Large intestine (tissue), 3 donors: Measurements from ENCODE around the gene PARVA. TPM values are rescaled to one million over a fixed set of nuclear protein-coding genes. Genes with fewer than 3 reads are reported as not detected.

Source experiments
- DNase-seq, 2 donors: peaks; one replicate each; pipeline versions ENCODE4 v3.0.0 to v3.0.0-alpha.2; 2013
- H3K27ac ChIP-seq: one replicate; pipeline ENCODE4 v1.5.1; 2013; ENCODE audit warnings: low read length
- H3K27me3 ChIP-seq: 2 replicates; pipeline ENCODE4 v1.6.1; 2013; ENCODE audit warnings: low read length; ENCODE audit not compliant: control insufficient read depth, insufficient read depth
- H3K36me3 ChIP-seq: 2 replicates; pipeline ENCODE4 v1.6.1; 2013; ENCODE audit warnings: low read length; ENCODE audit not compliant: control insufficient read depth, insufficient read depth
- H3K4me1 ChIP-seq: one replicate; pipeline ENCODE4 v1.6.1; 2013; ENCODE audit warnings: low read length; ENCODE audit not compliant: control insufficient read depth, insufficient read depth
- H3K4me3 ChIP-seq: one replicate; pipeline ENCODE4 v1.5.1; 2013; ENCODE audit warnings: low read length
- H3K9me3 ChIP-seq: one replicate; pipeline ENCODE4 v1.6.1; 2013; ENCODE audit warnings: mild to moderate bottlenecking, low read depth, low read length, moderate library complexity; ENCODE audit not compliant: control insufficient read depth
- WGBS: methylation state at CpG from one replicate; pipeline ENCODE4 v1.1.5; 2013; ENCODE audit warnings: low lambda C conversion rate; ENCODE audit not compliant: insufficient coverage; 5-methylcytosine and 5-hydroxymethylcytosine counted together
- polyA plus RNA-seq: library from polyadenylated mRNA; unstranded; fragments of 120-200 nt; gene quantifications from one replicate; pipeline ENCODE4 v1.2.1, GENCODE V29; 2013

Gene PARVA
- polyA plus RNA-seq, 1 donor, result 35.9 TPM

DNA sequence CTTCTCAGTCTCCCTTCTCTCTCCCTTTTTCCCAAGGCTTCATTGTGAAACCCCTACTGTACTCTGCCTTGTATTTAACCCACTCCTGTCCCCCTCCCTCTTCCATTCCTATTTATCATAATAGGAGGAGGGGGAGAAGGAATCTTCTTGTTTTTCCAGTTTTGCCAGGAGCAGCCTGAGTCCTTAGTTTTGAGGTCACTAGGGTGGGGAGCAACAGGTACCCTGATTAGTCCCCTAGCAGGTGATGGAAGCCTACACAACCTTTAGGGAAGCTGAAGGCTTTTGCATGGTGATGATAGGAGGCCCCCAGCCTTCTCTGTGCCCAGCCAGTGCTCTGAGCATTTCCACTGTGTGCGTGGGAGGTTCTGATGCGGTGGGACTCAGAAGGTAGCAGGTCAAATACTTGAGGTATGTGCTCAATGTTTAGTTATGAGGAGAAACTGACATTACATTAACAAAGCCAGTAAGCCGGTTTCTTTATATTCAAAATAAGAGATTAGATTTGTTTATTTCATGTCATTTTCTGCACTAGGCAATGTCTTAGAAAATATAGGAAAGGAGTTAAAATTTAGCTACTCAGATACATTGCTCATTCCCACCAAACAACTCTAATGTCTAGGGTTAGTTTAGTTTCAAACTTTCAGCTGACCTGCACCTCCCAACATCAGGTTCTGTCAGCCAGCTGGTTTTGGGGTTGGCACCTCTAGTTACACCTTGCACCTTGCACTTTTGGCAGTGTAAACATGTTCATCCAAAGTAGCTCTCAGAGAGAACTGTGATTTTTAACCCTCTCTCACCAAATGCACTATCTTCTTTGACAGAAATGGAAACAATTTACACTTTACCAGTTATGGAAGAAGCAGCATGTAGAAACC is 26.0 kb downstream of the PARVA start:
- Histone ChIP-seq H3K4me1 (no peaks in the 10 kb centered on the region), H3K9me3 (no peaks in the 10 kb centered on the region), H3K27ac (peak overlapping the region; percentile 17), H3K36me3 (no peaks in the 10 kb centered on the region), H3K27me3 (no peaks in the 10 kb centered on the region), H3K4me3 (no peak overlapping the region)
- no CpG with 5 or more reads among the region's 3 CpGs for WGBS
- no peak for DNase-seq

DNA sequence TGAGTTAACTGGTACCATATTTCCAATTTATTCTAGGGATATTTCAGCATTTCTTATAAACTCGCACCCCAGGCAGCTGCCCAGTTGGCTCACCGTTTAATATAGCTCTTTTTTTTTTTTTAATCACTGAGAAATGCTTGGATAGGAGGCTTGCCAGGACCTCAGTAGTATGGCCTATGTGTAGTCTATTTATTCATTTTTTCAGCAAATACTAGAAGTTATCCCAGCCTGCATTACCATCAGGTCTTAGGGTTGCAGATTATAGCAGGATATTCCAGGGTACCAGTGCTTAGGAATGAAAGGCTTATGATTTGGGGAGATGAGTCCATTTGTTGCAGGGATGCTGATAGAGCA is 26.6 kb downstream of the PARVA start:
- Histone ChIP-seq H3K27me3 (no peaks in the 10 kb centered on the region), H3K27ac (no peak overlapping the region), H3K9me3 (no peaks in the 10 kb centered on the region), H3K4me1 (no peaks in the 10 kb centered on the region), H3K4me3 (no peak overlapping the region), H3K36me3 (no peaks in the 10 kb centered on the region)
- 92% methylated on average over 2 of the region's 2 CpGs for WGBS
- no peak for DNase-seq

GRCh38 chr11:12404436-12404835 is 27.1 kb downstream of the PARVA start:
- no peak overlapping the region for H3K4me3 ChIP-seq
- WGBS, result no CpG with 5 or more reads among the region's 3 CpGs
- H3K27ac ChIP-seq, result no peak overlapping the region
- no peak for DNase-seq
- H3K9me3 ChIP-seq, result no peaks in the 10 kb centered on the region
- H3K36me3 ChIP-seq, result no peaks in the 10 kb centered on the region
- H3K4me1 ChIP-seq, result no peaks in the 10 kb centered on the region
- H3K27me3 ChIP-seq, result no peaks in the 10 kb centered on the region

DNA sequence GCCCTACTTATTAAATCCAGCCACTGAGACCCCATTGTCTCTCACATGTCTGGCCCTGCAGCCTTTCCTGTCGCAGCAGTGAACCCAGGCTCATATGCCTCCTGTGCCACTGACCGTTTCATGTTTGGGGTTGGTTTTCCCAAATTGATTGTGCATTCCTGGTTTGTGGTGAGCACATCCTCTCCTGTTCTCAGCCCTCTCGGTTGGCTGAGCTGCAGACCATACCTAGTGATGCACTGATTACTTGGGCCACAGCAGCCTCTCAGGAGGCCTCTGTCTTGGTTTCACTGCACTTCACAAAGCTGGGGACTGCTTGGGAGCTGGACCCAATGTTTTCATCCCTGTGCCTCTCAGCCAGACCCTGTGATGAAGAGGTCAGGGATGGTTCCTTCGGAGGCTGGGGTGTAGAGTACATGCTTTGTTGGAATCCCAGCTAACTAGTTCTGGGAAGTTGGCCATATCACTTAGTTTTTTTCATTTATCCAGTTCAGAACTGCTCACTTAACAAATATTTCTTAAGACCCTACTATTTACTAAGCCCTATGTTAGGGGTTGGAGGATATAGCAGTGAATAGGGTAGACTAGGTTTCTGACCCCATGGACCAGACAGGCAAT is 30.9 kb downstream of the PARVA start:
- no peak for DNase-seq
- Histone ChIP-seq H3K27ac (no peak overlapping the region), H3K4me1 (peaks cover 4% of the 10 kb centered on the region), H3K27me3 (no peaks in the 10 kb centered on the region), H3K9me3 (no peaks in the 10 kb centered on the region), H3K4me3 (no peak overlapping the region), H3K36me3 (no peaks in the 10 kb centered on the region)
- WGBS, result no CpG with 5 or more reads among the region's 4 CpGs

GRCh38 chr11:12409621-12410005 is 32.2 kb downstream of the PARVA start:
- H3K27ac ChIP-seq, result peak overlapping the region; percentile 66
- WGBS, result no CpG with 5 or more reads among the region's 3 CpGs

DNA sequence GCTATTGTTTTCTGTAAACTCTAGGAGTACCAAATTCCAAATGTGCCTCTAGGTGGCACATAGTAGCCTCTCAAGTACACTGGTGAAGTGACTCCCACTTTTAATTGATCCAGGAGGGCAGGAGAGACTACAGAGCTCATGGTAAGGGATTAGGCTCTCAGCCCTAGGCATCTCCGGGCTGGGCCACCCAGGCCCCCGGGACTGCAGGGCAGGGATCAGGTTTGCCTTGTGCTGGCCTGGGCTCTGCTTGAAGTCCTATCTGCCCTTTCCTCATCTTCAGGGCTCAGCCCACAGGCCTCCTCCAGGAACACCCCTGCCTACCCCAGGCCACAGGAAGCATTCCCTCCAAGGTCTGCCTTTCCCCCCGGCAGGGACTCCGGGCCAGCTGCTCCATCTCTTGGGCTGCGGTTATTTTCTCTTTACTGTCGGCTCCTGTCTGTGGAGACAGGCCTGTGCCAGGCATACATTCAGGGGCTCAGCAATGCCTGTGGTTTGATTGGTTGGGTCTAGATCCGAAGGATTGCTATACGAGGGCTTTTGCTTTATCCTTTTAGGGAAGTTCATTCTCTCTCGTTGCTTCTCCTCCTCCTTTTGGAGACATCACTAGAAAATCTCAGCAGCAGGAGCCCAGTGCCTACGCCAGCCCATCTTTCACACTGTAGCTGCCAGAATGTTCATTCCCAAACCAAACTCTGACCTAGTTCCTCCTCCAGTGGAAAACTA is 32.8 kb downstream of the PARVA start:
- Histone ChIP-seq H3K9me3 (no peaks in the 10 kb centered on the region), H3K27me3 (no peaks in the 10 kb centered on the region), H3K27ac (peak overlapping the region; percentile 66), H3K4me1 (peaks cover 4% of the 10 kb centered on the region), H3K36me3 (no peaks in the 10 kb centered on the region), H3K4me3 (no peak overlapping the region)
- peak in 1 of 2 donors; percentile 26 for DNase-seq
- WGBS, result no CpG with 5 or more reads among the region's 10 CpGs

More at GRCh38 chr11:12409621-12410005, 32.2 kb downstream of the PARVA start:
- H3K36me3 ChIP-seq, result no peaks in the 10 kb centered on the region
- H3K27me3 ChIP-seq, result no peaks in the 10 kb centered on the region
- H3K9me3 ChIP-seq, result no peaks in the 10 kb centered on the region
- H3K4me1 ChIP-seq, result peaks cover 4% of the 10 kb centered on the region
- DNase-seq, result no peak
- no peak overlapping the region for H3K4me3 ChIP-seq

GRCh38 chr11:12411393-12411792 is 34.0 kb downstream of the PARVA start:
- H3K27ac ChIP-seq, result peak overlapping the region; percentile 64
- peaks cover 4% of the 10 kb centered on the region for H3K4me1 ChIP-seq
- H3K27me3 ChIP-seq, result no peaks in the 10 kb centered on the region
- no peaks in the 10 kb centered on the region for H3K9me3 ChIP-seq
- no peaks in the 10 kb centered on the region for H3K36me3 ChIP-seq
- no peak for DNase-seq
- WGBS, result no CpG with 5 or more reads among the region's 3 CpGs
- no peak overlapping the region for H3K4me3 ChIP-seq

DNA sequence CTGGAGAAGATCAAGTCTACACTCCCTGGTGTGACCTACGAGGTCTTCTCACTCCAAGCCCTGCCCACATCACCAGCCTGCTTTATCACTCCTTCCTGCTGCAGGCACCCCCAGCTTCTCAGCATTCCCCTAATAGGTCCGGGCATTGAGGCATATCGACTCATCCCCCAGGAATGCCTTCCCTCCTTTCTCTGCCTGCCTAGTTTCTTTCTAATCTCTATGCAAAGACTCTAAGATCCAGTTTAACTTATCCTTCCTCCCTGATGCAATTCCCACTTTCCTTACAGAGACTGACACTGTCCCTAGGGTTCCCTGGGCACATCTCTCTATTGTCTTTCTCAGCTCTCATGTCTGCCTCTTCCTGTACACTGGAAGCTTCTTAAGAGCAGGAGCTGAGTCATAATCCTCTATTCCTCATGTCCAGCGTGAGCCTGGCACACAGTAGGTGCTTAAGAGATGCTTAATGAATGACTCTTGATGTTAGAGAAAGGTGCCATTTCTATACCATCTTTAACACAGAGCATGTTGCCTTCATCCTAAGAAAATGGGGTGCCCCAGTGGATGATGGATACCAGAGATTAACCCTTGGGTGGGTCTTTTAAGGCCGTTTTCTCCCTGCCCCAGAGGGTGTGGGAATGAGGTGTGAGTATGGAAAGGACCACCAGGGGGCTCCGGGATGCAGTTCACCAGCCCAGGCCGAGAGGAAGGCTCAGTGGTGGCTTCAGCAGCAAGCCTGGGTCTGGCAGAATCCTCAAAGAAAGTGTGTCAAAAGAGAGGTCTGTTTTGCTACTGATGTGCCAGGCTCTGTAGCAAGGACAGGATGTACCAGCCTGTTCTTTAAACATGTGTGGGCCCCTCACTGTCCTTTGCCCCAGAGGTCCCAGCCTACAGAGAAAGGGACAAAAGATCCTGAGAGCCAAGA is 34.7 kb downstream of the PARVA start:
- H3K9me3 ChIP-seq, result no peaks in the 10 kb centered on the region
- peak overlapping the region; percentile 64 for H3K27ac ChIP-seq
- DNase-seq, result peak in 1 of 2 donors; percentile 52
- H3K4me1 ChIP-seq, result peaks cover 4% of the 10 kb centered on the region
- H3K36me3 ChIP-seq, result no peaks in the 10 kb centered on the region
- no peak overlapping the region for H3K4me3 ChIP-seq
- 70% methylated on average over 2 of the region's 7 CpGs for WGBS
- H3K27me3 ChIP-seq, result no peaks in the 10 kb centered on the region

GRCh38 chr11:12413141-12414052 is 36.0 kb downstream of the PARVA start:
- Histone ChIP-seq H3K9me3 (no peaks in the 10 kb centered on the region), H3K4me3 (no peak overlapping the region), H3K27ac (peak overlapping the region; percentile 64), H3K4me1 (peaks cover 4% of the 10 kb centered on the region), H3K36me3 (no peaks in the 10 kb centered on the region), H3K27me3 (no peaks in the 10 kb centered on the region)
- no peak for DNase-seq
- no CpG with 5 or more reads among the region's 9 CpGs for WGBS
